IMR-90 (cell line): Measurements from ENCODE around the gene SPIC. TPM values are rescaled to one million over a fixed set of nuclear protein-coding genes. Genes with fewer than 3 reads are reported as not detected.

ENCODE experiments used
- ATAC-seq: fragments of 200-7000 bp; cut with Tn5 transposase; 2 replicates; pipeline ENCODE4 v1.9.1; 2020; ENCODE audit warnings: low read depth, mild to moderate bottlenecking, moderate library complexity
- BruUV-seq: library from RNA; stranded (reverse); fragments of 400-500 nt; replicated peaks from 2 replicates; lab custom pipeline; 2021; lab: Mats Ljungman, UMichigan
- CTCF ChIA-PET: fragments of 300-600 bp; formaldehyde crosslinking; extraction: SDS; loops from one replicate; lab custom pipeline; 2021; ENCODE audit warnings: antibody characterized with exemption; lab: Yijun Ruan, JAX
- POLR2A ChIA-PET: fragments of 300-600 bp; sonication (Branson Sonifier 250); formaldehyde crosslinking; loops from one replicate; lab custom pipeline; 2022; ENCODE audit warnings: antibody characterized with exemption; ENCODE audit not compliant: unreplicated experiment; lab: Charles Lee
- DNase-seq: peaks from one replicate; pipeline ENCODE4 v3.0.0; 2013
- H2AFZ ChIP-seq: replicated peaks from 2 replicates; pipeline ENCODE3; 2013; ENCODE audit warnings: low read length, mild to moderate bottlenecking; ENCODE audit not compliant: poor library complexity
- H2AK5ac ChIP-seq: 2 replicates; pipeline ENCODE4 v1.6.1; 2013; ENCODE audit warnings: low read depth, low read length, inconsistent platforms
- H2AK9ac ChIP-seq: replicated peaks from 2 replicates; pipeline ENCODE3; 2013; ENCODE audit warnings: mild to moderate bottlenecking, low read depth, low read length, moderate library complexity; ENCODE audit not compliant: poor library complexity
- H2BK120ac ChIP-seq: 2 replicates; pipeline ENCODE4 v1.6.1; 2013; ENCODE audit warnings: low read depth, low read length, inconsistent platforms
- H2BK15ac ChIP-seq: 3 replicates; pipeline ENCODE4 v1.6.1; 2013; ENCODE audit warnings: low read depth, low read length, inconsistent platforms
- H2BK20ac ChIP-seq: 2 replicates; pipeline ENCODE4 v1.6.1; 2013; ENCODE audit warnings: low read depth, mild to moderate bottlenecking, inconsistent platforms, low read length, moderate library complexity
- H2BK5ac ChIP-seq: 2 replicates; pipeline ENCODE4 v1.6.1; 2013; ENCODE audit warnings: mild to moderate bottlenecking, low read depth, low read length, inconsistent platforms; ENCODE audit not compliant: poor library complexity, severe bottlenecking
- H3K14ac ChIP-seq: replicated peaks from 2 replicates; pipeline ENCODE4 v1.6.1; 2013; ENCODE audit warnings: low read depth, low read length, inconsistent platforms
- H3K18ac ChIP-seq: 2 replicates; pipeline ENCODE4 v1.6.1; 2013; ENCODE audit warnings: low read depth, low read length, control low read depth
- H3K23ac ChIP-seq: 2 replicates; pipeline ENCODE4 v1.6.1; 2013; ENCODE audit warnings: low read depth, low read length, inconsistent platforms
- H3K27ac ChIP-seq: 2 replicates; pipeline ENCODE4 v1.5.1; 2013; ENCODE audit warnings: mild to moderate bottlenecking, control low read depth, low read length; ENCODE audit not compliant: insufficient read depth
- H3K27me3 ChIP-seq: 2 replicates; pipeline ENCODE4 v1.6.1; 2013; ENCODE audit warnings: low read length; ENCODE audit not compliant: control insufficient read depth, insufficient read depth
- H3K36me3 ChIP-seq: 2 replicates; pipeline ENCODE4 v1.6.1; 2013; ENCODE audit warnings: low read length, mixed read lengths; ENCODE audit not compliant: control insufficient read depth, insufficient read depth
- H3K4ac ChIP-seq: 2 replicates; pipeline ENCODE4 v1.6.1; 2013; ENCODE audit warnings: low read depth, low read length, inconsistent platforms
- H3K4me1 ChIP-seq: 2 replicates; pipeline ENCODE4 v1.6.1; 2013; ENCODE audit warnings: low read length, mixed read lengths; ENCODE audit not compliant: control insufficient read depth, insufficient read depth
- H3K4me2 ChIP-seq: 2 replicates; pipeline ENCODE4 v1.6.1; 2013; ENCODE audit warnings: low read depth, mild to moderate bottlenecking, control low read depth, low read length, moderate library complexity
- H3K4me3 ChIP-seq: 2 replicates; pipeline ENCODE4 v1.5.1; 2013; ENCODE audit warnings: low read depth, mild to moderate bottlenecking, control low read depth, low read length, moderate library complexity; ENCODE audit not compliant: insufficient read depth
- H3K56ac ChIP-seq: 2 replicates; pipeline ENCODE4 v1.6.1; 2013; ENCODE audit warnings: low read length, inconsistent platforms; ENCODE audit not compliant: insufficient read depth; ENCODE audit errors: extremely low read depth
- H3K79me1 ChIP-seq, 2 experiments: 2 replicates each; pipeline ENCODE4 v1.6.1; 2013; ENCODE audit warnings: low read length in 2 of 2, inconsistent platforms in 1 of 2, low read depth in 1 of 2
- H3K9ac ChIP-seq: 2 replicates; pipeline ENCODE4 v1.6.1; 2013; ENCODE audit warnings: low read depth, low read length, control low read depth
- H3K9me1 ChIP-seq: 2 replicates; pipeline ENCODE4 v1.6.1; 2013; ENCODE audit warnings: low read length, inconsistent platforms; ENCODE audit not compliant: insufficient read depth
- H3K9me3 ChIP-seq: 2 replicates; pipeline ENCODE4 v1.6.1; 2013; ENCODE audit warnings: low read length; ENCODE audit not compliant: control insufficient read depth, insufficient read depth
- H4K20me1 ChIP-seq: 2 replicates; pipeline ENCODE4 v1.6.1; 2013; ENCODE audit warnings: low read length, inconsistent platforms; ENCODE audit not compliant: insufficient read depth
- H4K5ac ChIP-seq: 2 replicates; pipeline ENCODE4 v1.6.1; 2013; ENCODE audit warnings: mild to moderate bottlenecking, low read depth, low read length, control low read depth
- H4K8ac ChIP-seq, 2 experiments: 2 replicates each; pipeline ENCODE4 v1.6.1; 2013; ENCODE audit warnings: low read depth in 2 of 2, low read length in 2 of 2, control low read depth in 1 of 2, inconsistent platforms in 1 of 2
- H4K91ac ChIP-seq: 2 replicates; pipeline ENCODE4 v1.6.1; 2013; ENCODE audit warnings: low read depth, low read length, inconsistent platforms; ENCODE audit not compliant: insufficient read depth
- CEBPB ChIP-seq: IDR thresholded peaks from 2 replicates; pipeline ENCODE4 v1.6.1; 2012; ENCODE audit warnings: low read depth, low read length, improper control_type of control experiment
- CHD1 ChIP-seq: IDR thresholded peaks from 2 replicates; pipeline ENCODE4 v1.6.1; 2012; ENCODE audit warnings: low read depth, low read length, improper control_type of control experiment
- MAZ ChIP-seq: IDR thresholded peaks from 2 replicates; pipeline ENCODE4 v1.6.1; 2012; ENCODE audit warnings: low read depth, mild to moderate bottlenecking, low read length, improper control_type of control experiment, moderate library complexity, borderline replicate concordance
- RAD21 ChIP-seq: IDR thresholded peaks from 2 replicates; pipeline ENCODE4 v1.6.1; 2012; ENCODE audit warnings: low read length, improper control_type of control experiment
- SMC3 ChIP-seq: fragments of 150-350 bp; IDR thresholded peaks from 2 replicates; pipeline ENCODE4 v1.6.1; 2016; ENCODE audit warnings: low read depth, mild to moderate bottlenecking, antibody characterized with exemption, low read length, moderate library complexity
- dilution Hi-C: fragments of 300-500 bp; cut with HindIII; formaldehyde crosslinking; loops from one replicate; pipeline ENCODE4 v1.14.3; 2018; ENCODE audit warnings: low sequenced_read_pairs; ENCODE audit not compliant: unreplicated experiment
- in situ Hi-C: fragments of 300-500 bp; cut with MboI; formaldehyde crosslinking; loops from 3 replicates; pipeline ENCODE4 v1.14.3; 2019; ENCODE audit warnings: low sequenced_read_pairs, inconsistent platforms, mixed read lengths
- intact Hi-C: fragments of 100-400 bp; cut with micrococcal nuclease; formaldehyde crosslinking; loops from 2 replicates; pipeline ENCODE4 v1.10.0; 2022
- polyA plus RNA-seq, 3 experiments: library from polyadenylated mRNA; depleted of rRNA; stranded (reverse); fragments of >200 nt; gene quantifications; 2 replicates each; pipeline ENCODE4 v1.2.3, GENCODE V29; 2012; ENCODE audit warnings: low replicate concordance in 1 of 3
- total RNA-seq: library from RNA; depleted of rRNA; stranded (reverse); fragments of >200 nt; gene quantifications from 2 replicates; pipeline ENCODE4 v1.2.3, GENCODE V29; 2012
- TF ChIP-seq, protein P1 (sequence below): conservative IDR thresholded peaks from 2 replicates; pipeline ENCODE4 v1.5.1; 2012; ENCODE audit warnings: mild to moderate bottlenecking, low read depth, low read length, improper control_type of control experiment

The SPIC gene
- total and polyA plus RNA-seq, 2 of the 4 experiments (the other 2 are of a cell fraction): not detected

DNA sequence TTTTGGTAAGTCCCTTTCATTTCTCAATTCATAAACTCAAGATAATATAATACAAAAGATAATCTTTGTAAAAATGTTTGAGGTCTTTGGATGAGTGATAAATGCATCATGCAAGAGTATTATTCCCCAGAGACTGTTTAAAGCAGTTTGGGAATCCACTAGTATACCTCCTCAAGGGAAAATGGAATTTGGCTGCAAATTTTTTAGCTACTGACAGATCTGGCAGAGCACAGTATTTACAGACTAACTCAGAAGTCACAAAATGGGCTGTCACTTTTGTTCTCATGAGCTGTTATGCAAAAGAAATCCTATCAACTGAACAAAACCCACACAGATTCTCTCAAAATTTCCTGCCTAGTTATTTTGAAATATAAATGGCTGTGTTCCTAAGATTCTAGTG, 9.9 kb downstream of the SPIC start:
- BruUV-seq: no TSS peak
- in situ Hi-C loops: no loop called here
- Histone ChIP-seq H3K18ac (no peak overlapping the region), H2AFZ (no peak overlapping the region), H3K4me2 (no peak overlapping the region), H4K91ac (no peak overlapping the region), H4K20me1 (no peaks in the 10 kb centered on the region), H2AK9ac (no peak overlapping the region), H3K23ac (no peak overlapping the region), H3K4me3 (no peak overlapping the region), H2BK15ac (no peak overlapping the region), H3K36me3 (no peaks in the 10 kb centered on the region), H3K27me3 (no peaks in the 10 kb centered on the region), H3K9ac (no peak overlapping the region), H3K14ac (no peak overlapping the region), H3K27ac (no peak overlapping the region), H3K4ac (no peak overlapping the region), H4K5ac (no peak overlapping the region), H2BK5ac (no peak overlapping the region), H3K79me1 (no peaks in the 10 kb centered on the region), H2BK120ac (no peak overlapping the region), H4K8ac (no peak overlapping the region), H3K56ac (no peak overlapping the region), H2AK5ac (no peak overlapping the region), H2BK20ac (no peak overlapping the region), H3K9me1 (no peaks in the 10 kb centered on the region), H3K4me1 (no peaks in the 10 kb centered on the region), H3K9me3 (no peaks in the 10 kb centered on the region)
- intact Hi-C loops: no loop called here
- CTCF ChIA-PET: no interaction called here
- POLR2A ChIA-PET: no interaction called here
- ATAC-seq (no peak), DNase-seq (no peak)
- dilution Hi-C loops: no loop called here
- TF ChIP-seq RAD21 (no peak), MAZ (no peak), CEBPB (no peak), CHD1 (no peak), SMC3 (no peak)
- TF ChIP-seq, protein P1, sequence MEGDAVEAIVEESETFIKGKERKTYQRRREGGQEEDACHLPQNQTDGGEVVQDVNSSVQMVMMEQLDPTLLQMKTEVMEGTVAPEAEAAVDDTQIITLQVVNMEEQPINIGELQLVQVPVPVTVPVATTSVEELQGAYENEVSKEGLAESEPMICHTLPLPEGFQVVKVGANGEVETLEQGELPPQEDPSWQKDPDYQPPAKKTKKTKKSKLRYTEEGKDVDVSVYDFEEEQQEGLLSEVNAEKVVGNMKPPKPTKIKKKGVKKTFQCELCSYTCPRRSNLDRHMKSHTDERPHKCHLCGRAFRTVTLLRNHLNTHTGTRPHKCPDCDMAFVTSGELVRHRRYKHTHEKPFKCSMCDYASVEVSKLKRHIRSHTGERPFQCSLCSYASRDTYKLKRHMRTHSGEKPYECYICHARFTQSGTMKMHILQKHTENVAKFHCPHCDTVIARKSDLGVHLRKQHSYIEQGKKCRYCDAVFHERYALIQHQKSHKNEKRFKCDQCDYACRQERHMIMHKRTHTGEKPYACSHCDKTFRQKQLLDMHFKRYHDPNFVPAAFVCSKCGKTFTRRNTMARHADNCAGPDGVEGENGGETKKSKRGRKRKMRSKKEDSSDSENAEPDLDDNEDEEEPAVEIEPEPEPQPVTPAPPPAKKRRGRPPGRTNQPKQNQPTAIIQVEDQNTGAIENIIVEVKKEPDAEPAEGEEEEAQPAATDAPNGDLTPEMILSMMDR: no peak
